H1 (cell line): ENCODE measurements around the gene ARL8A.

Experiments
- BRCA1 ChIP-seq: IDR thresholded peaks from 2 replicates; pipeline ENCODE4 v1.6.1; 2012; ENCODE audit warnings: low read depth, low read length, improper control_type of control experiment
- CTCF ChIP-seq, 3 experiments: IDR thresholded peaks; 1 replicate in 2 of 3; 2 replicates in 1 of 3; pipeline versions ENCODE4 v1.5.1 to v1.6.1; 2011; ENCODE audit warnings: low read length in 3 of 3, mild to moderate bottlenecking in 3 of 3, inconsistent platforms in 2 of 3, low read depth in 1 of 3, moderate library complexity in 1 of 3; ENCODE audit not compliant: insufficient read depth in 1 of 3; ENCODE audit errors: control extremely low read depth in 1 of 3
- GABPA ChIP-seq: IDR thresholded peaks from 2 replicates; pipeline ENCODE4 v1.6.1; 2011; ENCODE audit warnings: mild to moderate bottlenecking, low read length, moderate library complexity, borderline replicate concordance; ENCODE audit not compliant: insufficient read depth
- JUN ChIP-seq: IDR thresholded peaks from 2 replicates; pipeline ENCODE4 v1.6.1; 2011; ENCODE audit warnings: low read depth, mild to moderate bottlenecking, improper control_type of control experiment, low read length
- NRF1 ChIP-seq: IDR thresholded peaks from 2 replicates; pipeline ENCODE4 v1.6.1; 2011; ENCODE audit warnings: mild to moderate bottlenecking, low read depth, low read length, improper control_type of control experiment
- POLR2A ChIP-seq, 2 experiments: IDR thresholded peaks; 1 replicate in 1 of 2; 2 replicates in 1 of 2; pipeline ENCODE4 v1.6.1; 2011; ENCODE audit warnings: low read depth in 2 of 2, low read length in 2 of 2, mild to moderate bottlenecking in 2 of 2; ENCODE audit errors: control extremely low read depth in 1 of 2
- POLR2AphosphoS5 ChIP-seq: IDR thresholded peaks from 2 replicates; pipeline ENCODE4 v1.6.1; 2011; ENCODE audit warnings: low read depth, low read length
- SIX5 ChIP-seq: IDR thresholded peaks from 2 replicates; pipeline ENCODE4 v1.6.1; 2011; ENCODE audit warnings: mild to moderate bottlenecking, low read depth, low read length
- SP1 ChIP-seq: IDR thresholded peaks from 2 replicates; pipeline ENCODE4 v1.6.1; 2011; ENCODE audit warnings: low read depth, low read length
- SP2 ChIP-seq: IDR thresholded peaks from 2 replicates; pipeline ENCODE4 v1.6.1; 2012; ENCODE audit warnings: mild to moderate bottlenecking, low read length, inconsistent platforms
- TF ChIP-seq, protein P1 (sequence below): IDR thresholded peaks from 2 replicates; pipeline ENCODE4 v1.6.1; 2012; ENCODE audit warnings: inconsistent platforms

DNA sequence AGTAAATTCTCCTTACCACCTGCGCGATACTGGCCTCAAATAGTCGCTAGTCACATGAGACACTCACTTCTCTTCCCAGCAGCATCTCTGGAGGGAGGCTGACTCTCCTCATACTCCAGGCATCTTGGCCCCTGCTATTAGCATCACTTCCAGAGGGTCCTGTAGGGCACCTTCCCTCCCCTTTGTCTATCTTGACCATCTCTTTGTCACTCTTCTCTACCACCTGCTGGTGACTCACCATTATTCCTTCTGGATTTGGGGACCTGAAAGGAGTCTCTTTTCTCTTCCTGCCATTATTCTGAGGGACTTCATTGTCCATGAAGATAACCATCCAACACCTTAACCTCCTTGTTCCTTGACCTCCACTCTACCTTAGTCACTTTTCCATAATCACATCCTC is 53.5 kb downstream of the ARL8A start:
- TF ChIP-seq JUN, result no peak
- 0 out of 4 replicates have a peak, but pooled peaks of 1 of the 3 experiments have one; percentile 14 for TF ChIP-seq CTCF (IDR thresholded peaks at IDR 0.05; ENCODE audit: control extremely low read depth in 1 of 3, insufficient read depth in 1 of 3, low read depth in 1 of 3, low read length in 3 of 3)
- TF ChIP-seq SP2, result no peak
- TF ChIP-seq BRCA1, result no peak
- no peak for TF ChIP-seq SP1
- TF ChIP-seq, protein P1, sequence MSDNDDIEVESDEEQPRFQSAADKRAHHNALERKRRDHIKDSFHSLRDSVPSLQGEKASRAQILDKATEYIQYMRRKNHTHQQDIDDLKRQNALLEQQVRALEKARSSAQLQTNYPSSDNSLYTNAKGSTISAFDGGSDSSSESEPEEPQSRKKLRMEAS, result no peak
- TF ChIP-seq POLR2AphosphoS5, result no peak
- TF ChIP-seq GABPA, result no peak
- no peak for TF ChIP-seq SIX5
- no peak for TF ChIP-seq NRF1
- no peak for TF ChIP-seq POLR2A (IDR thresholded peaks at IDR 0.05; ENCODE audit: control extremely low read depth in 1 of 2, low read depth in 2 of 2, low read length in 2 of 2)
